IPS-NIHi11 (cell line): ENCODE results near the gene TAS2R40.
"Not testable (repeated sequence)": the region's sequence is repeated elsewhere in the genome, so short reads cannot be mapped to it uniquely, and the experiment has no call there.

Experiments
- DNase-seq: peaks from one replicate; pipeline ENCODE4 v3.0.0; 2012; ENCODE audit warnings: mixed read lengths, low spot score

TAS2R40 gene

DNA sequence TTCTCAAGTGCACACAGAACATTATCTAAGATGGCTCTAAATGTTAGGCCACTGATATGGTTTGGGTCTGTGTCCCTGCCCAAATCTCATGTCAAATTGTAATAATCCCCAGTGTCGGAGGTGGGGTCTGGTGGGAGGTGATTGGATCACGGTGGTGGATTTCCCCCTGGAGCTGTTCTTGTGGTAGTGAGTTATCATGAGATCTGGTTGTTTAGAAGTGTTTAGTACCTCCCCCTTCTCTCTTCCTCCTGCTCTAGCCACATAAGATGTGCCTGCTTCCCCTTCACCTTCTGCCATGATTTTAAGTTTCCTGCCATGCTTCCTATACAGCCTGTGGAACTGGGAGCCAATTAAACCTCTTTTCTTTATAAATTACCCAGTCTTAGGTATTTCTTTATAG lies 30.2 kb downstream of the TAS2R40 start:
- DNase-seq, result no peak

DNA sequence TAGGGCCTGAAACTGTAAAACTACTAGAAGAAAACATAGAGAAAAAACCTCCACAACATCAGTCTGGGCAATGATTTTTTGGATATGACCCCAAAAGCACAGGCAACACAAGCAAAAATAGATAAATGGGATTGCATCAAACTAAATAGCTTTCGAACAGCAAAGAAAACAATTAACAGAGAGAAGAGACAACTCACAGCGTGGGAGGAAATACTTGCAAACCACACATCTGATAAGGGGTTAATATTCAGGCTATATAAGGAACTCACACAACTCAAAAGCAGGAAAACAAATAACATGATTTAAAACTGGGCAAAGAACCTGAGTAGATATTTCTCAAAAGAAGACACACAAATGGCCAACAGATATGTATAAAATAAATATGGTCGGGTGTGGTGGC lies 33.7 kb downstream of the TAS2R40 start:
- DNase-seq, result no peak

DNA sequence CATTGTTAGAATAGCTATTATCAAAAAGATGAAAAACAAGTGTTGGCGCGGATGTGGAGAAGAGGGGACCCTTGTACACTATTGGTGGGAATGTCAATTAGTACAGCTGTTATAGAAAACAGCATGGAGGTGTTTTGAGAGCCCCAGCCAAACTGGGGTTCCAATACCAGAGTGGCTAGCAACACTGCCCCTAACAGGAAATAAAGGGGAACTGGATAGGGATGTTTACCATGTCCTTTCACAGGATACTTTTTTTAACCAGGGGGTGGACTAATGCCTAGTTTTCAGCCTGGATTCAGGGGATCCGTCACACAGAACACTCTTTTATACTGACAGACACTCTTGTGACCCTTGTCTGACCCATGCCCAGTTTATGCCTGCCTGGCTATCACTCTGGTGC lies 34.5 kb downstream of the TAS2R40 start:
- peak; percentile 39 for DNase-seq

DNA sequence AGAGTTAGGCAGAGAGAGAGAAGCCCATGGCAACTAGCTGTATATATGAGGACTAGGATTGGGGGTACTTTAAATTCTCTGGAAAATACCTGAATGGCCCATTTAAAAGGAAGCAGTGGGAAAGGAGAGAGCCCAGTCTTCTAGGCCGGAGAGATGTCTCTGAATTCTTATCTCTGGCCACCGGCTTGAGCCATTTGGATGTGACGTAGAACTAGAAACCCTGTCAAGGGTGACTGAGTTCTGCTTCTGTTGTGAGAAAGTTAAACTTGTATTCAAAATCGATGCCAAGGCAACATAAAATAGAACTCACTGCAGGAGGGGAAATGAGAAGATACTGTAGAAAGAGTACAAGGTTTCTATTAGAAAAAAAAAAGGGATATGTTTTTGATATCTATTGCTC lies 35.1 kb downstream of the TAS2R40 start:
- DNase-seq, result no peak

DNA sequence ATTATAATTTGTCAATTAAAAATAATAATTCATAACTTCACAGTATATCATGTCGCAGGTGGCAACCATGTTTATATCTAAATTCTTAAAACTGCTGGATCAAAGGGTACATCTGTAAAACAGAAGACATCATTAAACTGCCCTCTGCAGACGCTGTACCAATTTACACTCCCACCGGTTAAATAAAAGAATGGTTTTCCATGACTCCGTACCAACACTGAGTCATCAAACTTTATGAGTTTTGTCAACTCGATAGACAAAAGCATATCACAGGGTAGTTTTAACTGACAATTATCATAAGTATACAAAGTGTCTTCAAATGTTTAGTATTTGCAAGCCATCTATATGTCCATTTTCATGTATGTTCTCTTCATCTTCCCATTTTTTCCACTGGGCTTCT lies 35.7 kb downstream of the TAS2R40 start:
- no peak for DNase-seq

DNA sequence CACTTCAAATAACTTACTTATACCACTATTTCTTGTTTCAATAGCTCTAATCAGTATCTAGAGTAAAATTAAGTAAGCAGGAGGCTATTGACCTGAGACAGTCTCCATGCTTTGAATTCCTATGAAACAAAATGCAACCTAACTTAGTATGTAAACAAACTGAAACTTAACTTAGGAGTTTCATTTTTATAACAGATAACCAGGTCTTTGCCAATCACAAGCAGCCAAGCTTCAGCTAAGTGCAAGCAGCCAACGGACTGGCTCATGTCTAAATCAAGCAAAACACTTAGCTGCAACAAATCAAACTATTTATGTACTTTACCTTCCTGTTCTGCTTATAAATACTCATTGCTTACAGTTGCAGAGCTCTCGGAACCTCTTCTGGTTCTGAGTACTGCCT lies 37.0 kb downstream of the TAS2R40 start:
- no peak for DNase-seq

DNA sequence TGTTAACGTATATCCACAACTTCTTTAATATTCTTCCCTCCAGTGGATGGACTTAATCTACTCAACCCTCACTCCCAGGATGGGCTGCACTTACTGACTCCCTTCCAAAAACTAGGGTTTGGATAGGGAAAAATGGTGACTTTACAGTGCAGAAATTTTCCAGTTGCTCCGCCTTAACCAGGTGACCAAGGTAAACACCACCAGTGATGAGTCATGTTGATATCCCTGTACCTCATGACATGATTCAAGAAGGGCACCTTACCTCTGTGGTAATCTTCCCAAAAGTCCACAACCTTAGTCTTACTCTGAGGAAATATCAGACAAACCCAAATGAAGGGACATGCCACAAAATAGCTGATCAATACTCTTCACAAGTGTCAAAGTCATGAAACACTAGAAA lies 37.9 kb downstream of the TAS2R40 start:
- no peak for DNase-seq

DNA sequence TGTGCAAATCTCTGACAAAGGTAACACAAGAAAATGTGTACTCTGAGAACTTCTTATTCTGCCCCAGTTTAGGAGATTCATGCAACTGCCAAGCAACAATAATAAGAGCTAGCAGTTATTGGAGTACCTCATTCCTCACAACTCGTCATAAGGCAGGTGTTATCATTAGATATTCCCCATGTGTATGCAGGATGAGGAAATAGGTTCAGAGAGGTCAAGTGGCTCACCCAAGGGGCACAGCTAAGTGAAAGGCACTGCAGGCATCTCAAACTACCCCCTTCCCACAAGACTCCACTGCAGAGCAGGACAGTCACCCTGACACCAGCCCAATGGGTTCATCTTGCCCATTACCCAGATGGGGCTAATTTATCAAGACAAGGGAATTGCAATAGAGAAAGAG lies 40.1 kb downstream of the TAS2R40 start:
- no peak for DNase-seq

DNA sequence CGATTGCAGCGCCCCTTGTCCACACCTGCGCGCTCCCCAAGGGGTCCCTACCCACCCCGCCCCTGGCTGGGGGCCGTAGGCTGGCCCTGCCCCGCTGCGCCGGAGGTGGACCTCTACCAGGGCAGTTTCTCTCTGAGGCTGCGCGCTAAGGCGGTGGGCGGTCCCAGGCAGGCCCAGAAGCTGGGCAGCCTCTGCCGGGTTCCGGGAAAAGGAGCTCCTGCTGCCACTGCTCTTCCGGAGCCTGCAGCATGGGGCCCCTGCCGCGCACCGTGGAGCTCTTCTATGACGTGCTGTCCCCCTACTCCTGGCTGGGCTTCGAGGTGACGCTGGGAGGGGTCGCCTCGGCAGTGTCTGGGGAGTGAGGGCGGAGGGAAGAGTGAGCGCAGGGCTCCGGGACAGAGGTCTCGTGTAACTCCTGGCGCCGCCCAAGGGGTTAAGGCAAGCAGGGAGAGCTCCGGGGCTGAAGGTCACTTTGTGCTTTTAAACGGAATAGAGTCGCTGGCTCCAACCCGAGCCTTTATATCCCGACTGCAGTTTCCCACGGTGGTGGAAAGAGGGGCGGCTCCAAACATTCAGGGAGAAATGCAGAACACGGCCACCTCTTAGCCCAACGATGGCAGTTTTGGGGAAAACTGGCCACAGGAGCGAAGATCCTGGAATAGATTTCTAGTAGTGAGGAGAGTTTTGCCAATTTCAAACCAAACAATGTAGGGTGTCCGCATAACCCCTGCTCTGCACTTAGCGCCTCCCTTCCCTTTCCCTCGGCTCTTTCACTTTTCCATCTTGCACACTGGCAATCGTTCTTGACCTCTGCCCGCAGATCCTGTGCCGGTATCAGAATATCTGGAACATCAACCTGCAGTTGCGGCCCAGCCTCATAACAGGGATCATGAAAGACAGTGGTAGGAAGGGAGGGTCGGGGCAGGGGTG lies 41.7 kb downstream of the TAS2R40 start, which contains the start of gene GSTK1:
Gene GSTK1, plus strand, starts transcription at position 176 of the 930 bp plus-strand sequence. Its CDS starts 73 bp downstream, at position 249.
- DNase-seq, result peak; percentile 91

DNA sequence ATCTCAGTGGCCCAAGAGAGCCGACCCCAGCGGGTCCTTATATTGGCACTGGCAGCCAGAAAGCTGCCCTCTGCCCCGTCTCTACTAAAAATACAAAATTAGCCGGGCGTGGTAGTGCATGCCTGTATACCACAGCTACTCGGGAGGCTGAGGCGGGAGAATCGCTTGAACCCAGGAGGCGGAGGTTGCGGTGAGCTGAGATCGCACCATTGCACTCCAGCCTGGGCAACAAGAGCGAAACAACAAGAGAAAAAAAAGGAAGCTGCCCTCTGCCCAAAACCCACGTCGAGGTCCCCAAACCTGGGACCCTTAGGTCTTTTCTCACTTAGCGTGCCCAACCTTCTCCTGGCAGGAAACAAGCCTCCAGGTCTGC lies 42.3 kb downstream of the TAS2R40 start:
- not testable (repeated sequence) for DNase-seq

DNA sequence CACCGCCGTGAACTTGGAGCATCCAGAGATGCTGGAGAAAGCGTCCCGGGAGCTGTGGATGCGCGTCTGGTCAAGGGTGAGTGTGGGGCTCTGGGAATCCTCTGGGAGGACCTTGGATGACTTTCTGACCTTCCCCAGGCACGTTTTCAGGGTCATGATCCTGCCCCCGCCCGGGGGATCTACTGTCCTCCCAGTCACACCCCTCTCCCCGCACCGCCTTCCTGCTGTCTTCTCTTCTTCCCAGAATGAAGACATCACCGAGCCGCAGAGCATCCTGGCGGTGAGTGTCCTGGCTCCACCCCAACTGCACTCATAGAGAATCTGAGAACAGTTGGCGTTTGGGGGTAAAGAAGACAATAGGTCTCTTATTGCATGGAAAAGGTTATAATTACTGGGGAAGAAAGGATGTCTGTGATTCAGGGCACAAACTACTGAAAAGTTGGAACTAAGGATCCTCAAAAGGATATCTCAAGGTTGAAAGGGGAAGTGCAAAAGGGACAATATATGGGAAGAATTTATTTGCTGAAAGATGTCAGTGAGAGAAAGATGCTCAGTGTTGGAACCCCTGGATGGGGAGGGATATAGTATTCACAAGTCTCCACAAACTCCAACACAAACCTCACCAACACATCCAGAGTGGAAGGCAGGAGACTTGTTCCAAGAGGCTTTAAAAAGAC lies 43.3 kb downstream of the TAS2R40 start:
- DNase-seq, result no peak

DNA sequence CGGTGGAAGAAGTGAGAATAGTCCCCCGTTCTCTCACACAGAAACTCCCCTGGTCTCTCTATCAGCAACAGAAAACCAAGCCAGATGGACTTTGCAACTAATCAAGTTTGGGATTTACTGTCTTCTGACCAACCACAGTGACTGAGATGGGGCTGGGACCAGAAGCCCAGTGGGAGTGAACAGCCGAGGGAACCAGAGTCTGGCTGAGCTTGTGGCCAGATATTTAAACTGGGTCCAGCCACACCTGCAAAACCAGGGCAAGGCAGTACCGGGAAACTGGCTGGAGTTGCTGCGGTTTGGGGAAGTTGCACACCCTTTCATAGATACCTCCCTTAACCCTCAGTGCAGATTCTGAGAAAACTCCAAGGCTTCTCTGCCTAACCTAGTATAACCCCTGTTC lies 47.4 kb downstream of the TAS2R40 start:
- no peak for DNase-seq

DNA sequence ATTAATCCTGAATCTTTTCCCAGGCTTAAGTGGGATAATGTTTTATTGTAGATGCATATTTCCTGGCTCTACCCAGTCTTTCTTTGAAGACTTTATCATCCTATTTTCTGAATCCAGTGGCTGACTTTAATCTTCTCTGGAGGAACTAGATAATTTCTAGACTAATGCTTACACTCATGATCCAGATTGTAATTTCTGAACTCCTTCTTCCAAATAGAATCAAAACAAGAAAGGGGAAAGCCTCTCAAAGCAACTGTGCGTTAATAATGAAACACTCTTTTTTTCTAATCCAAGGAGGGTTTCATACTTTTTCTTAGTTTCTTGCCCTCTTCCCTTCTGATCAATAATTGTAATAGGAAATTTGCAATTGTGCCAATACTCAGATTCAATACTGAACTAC lies 49.4 kb downstream of the TAS2R40 start:
- no peak for DNase-seq
